ENCODE measurements around the gene GIT2.

Gene GIT2

GRCh38 chr12:109981311-109981710, 14.9 kb downstream of the GIT2 start:
- no peaks in the 10 kb centered on the region for H3K36me3 ChIP-seq (replicated peaks; ENCODE audit: insufficient read depth, low read length)
- no peak for DNase-seq
- H3K4me3 ChIP-seq (ENCODE audit: low read length): no peak overlapping the region
- H2AFZ ChIP-seq (ENCODE audit: low read length): no peak overlapping the region
- H3K9me3 ChIP-seq (replicated peaks; ENCODE audit: insufficient read depth, low read length): no peaks in the 10 kb centered on the region
- H3K79me2 ChIP-seq (ENCODE audit: low read length): no peaks in the 10 kb centered on the region
- H3K9ac ChIP-seq (ENCODE audit: low read length): no peak overlapping the region
- H3K27me3 ChIP-seq (replicated peaks; ENCODE audit: insufficient read depth, low read length): no peaks in the 10 kb centered on the region
- no peak overlapping the region for H3K27ac ChIP-seq (ENCODE audit: low read length)
- H3K4me2 ChIP-seq (ENCODE audit: low read depth, low read length): no peak overlapping the region
- TF ChIP-seq EZH2phosphoT487 (IDR thresholded peaks at IDR 0.05; ENCODE audit: low read length) (no peak), EZH2 (optimal IDR thresholded peaks at IDR 0.05; ENCODE audit: low read depth, low read length) (no peak), CTCF (IDR thresholded peaks at IDR 0.05; ENCODE audit: low read length) (no peak)
- no peaks in the 10 kb centered on the region for H3K9me2 ChIP-seq (replicated peaks; ENCODE audit: insufficient read depth, low read length)
- no peaks in the 10 kb centered on the region for H4K20me1 ChIP-seq (ENCODE audit: insufficient read depth, low read length)
- H3K4me1 ChIP-seq (ENCODE audit: low read length): no peaks in the 10 kb centered on the region
- no peaks in the 10 kb centered on the region for H3F3A ChIP-seq (ENCODE audit: insufficient read depth, low read length)

GRCh38 chr12:109972821-109973220, 23.3 kb downstream of the GIT2 start:
- Histone ChIP-seq H3K9me2 (replicated peaks; ENCODE audit: insufficient read depth, low read length) (no peaks in the 10 kb centered on the region), H3K27ac (ENCODE audit: low read length) (no peak overlapping the region), H3K4me1 (ENCODE audit: low read length) (no peaks in the 10 kb centered on the region), H3K79me2 (ENCODE audit: low read length) (no peaks in the 10 kb centered on the region), H3K4me3 (ENCODE audit: low read length) (no peak overlapping the region), H3K36me3 (replicated peaks; ENCODE audit: insufficient read depth, low read length) (no peaks in the 10 kb centered on the region), H2AFZ (ENCODE audit: low read length) (no peak overlapping the region), H4K20me1 (ENCODE audit: insufficient read depth, low read length) (no peaks in the 10 kb centered on the region), H3K4me2 (ENCODE audit: low read depth, low read length) (no peak overlapping the region), H3F3A (ENCODE audit: insufficient read depth, low read length) (0 out of 2 replicates have a peak, but pooled peaks cover 3% of the 10 kb centered on the region), H3K27me3 (replicated peaks; ENCODE audit: insufficient read depth, low read length) (no peaks in the 10 kb centered on the region), H3K9ac (ENCODE audit: low read length) (no peak overlapping the region), H3K9me3 (replicated peaks; ENCODE audit: insufficient read depth, low read length) (no peaks in the 10 kb centered on the region)
- DNase-seq: no peak
- TF ChIP-seq EZH2phosphoT487 (IDR thresholded peaks at IDR 0.05; ENCODE audit: low read length) (no peak), EZH2 (optimal IDR thresholded peaks at IDR 0.05; ENCODE audit: low read depth, low read length) (no peak), CTCF (IDR thresholded peaks at IDR 0.05; ENCODE audit: low read length) (no peak)

DNA sequence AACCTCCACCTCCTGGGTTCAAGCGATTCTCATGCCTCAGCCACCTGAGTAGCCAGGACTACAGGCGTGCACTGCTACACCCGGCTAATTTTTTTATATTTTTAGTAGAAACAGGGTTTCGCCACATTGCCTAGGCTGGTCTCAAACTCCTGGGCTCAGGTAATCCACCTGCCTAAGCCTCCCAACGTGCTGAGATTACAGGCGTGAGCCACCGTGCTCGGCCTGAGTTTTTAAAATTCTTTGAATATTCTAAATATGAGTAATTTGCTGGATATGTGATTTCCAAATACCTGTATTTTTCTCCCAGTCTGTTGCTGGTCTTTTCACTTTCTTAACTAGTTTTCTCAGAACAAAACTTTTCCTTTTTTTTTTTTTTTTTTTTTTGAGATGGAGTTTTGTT, 27.4 kb downstream of the GIT2 start:
- H2AFZ ChIP-seq (ENCODE audit: low read length): no peak overlapping the region
- no peak overlapping the region for H3K9ac ChIP-seq (ENCODE audit: low read length)
- H3K36me3 ChIP-seq (replicated peaks; ENCODE audit: insufficient read depth, low read length): no peaks in the 10 kb centered on the region
- no peak overlapping the region for H3K27ac ChIP-seq (ENCODE audit: low read length)
- no peaks in the 10 kb centered on the region for H4K20me1 ChIP-seq (ENCODE audit: insufficient read depth, low read length)
- no peaks in the 10 kb centered on the region for H3K9me3 ChIP-seq (replicated peaks; ENCODE audit: insufficient read depth, low read length)
- DNase-seq: no peak
- no peak overlapping the region for H3K4me3 ChIP-seq (ENCODE audit: low read length)
- H3K4me1 ChIP-seq (ENCODE audit: low read length): no peaks in the 10 kb centered on the region
- no peaks in the 10 kb centered on the region for H3K9me2 ChIP-seq (replicated peaks; ENCODE audit: insufficient read depth, low read length)
- no peak for TF ChIP-seq EZH2 (optimal IDR thresholded peaks at IDR 0.05; ENCODE audit: low read depth, low read length)
- no peak for TF ChIP-seq EZH2phosphoT487 (IDR thresholded peaks at IDR 0.05; ENCODE audit: low read length)
- TF ChIP-seq CTCF (IDR thresholded peaks at IDR 0.05; ENCODE audit: low read length): no peak
- H3K4me2 ChIP-seq (ENCODE audit: low read depth, low read length): no peak overlapping the region
- H3K79me2 ChIP-seq (ENCODE audit: low read length): no peaks in the 10 kb centered on the region
- H3K27me3 ChIP-seq (replicated peaks; ENCODE audit: insufficient read depth, low read length): no peaks in the 10 kb centered on the region
- no peaks in the 10 kb centered on the region for H3F3A ChIP-seq (ENCODE audit: insufficient read depth, low read length)

Data from MM.1S (cell line).